ENCODE data around the gene GULP1. TPM values are rescaled to one million over a fixed set of nuclear protein-coding genes. Genes with fewer than 3 reads are reported as not detected.

GULP1 gene
- total RNA-seq, 1 experiment from 2014 or later = 140 TPM

GRCh38 chr2:188274274-188274673 lies 17.4 kb upstream of the GULP1 start:
- H2AK5ac ChIP-seq (ENCODE audit: insufficient read length, low read length) = no peak overlapping the region
- no peak overlapping the region for H3K4me3 Mint-ChIP-seq
- H3K4ac ChIP-seq (ENCODE audit: low read depth, low read length) = no peak overlapping the region
- no peak overlapping the region for H3K14ac ChIP-seq (ENCODE audit: insufficient read depth, low read length)
- no peak overlapping the region for H2BK120ac ChIP-seq (ENCODE audit: low read depth, low read length, poor library complexity, severe bottlenecking)
- no peak for TF ChIP-seq CTCF (conservative IDR thresholded peaks at IDR 0.05)
- H3K4me1 ChIP-seq (ENCODE audit: insufficient read depth, low read length) = peaks cover 13% of the 10 kb centered on the region
- peaks cover 3 to 6% of the 10 kb centered on the region in 2 experiments; a peak in 3 of 5 replicates for H3K9me3 Mint-ChIP-seq
- no peak overlapping the region for H3T11ph ChIP-seq (ENCODE audit: low read length)
- H3K79me2 ChIP-seq (ENCODE audit: insufficient read depth, low read length) = no peaks in the 10 kb centered on the region
- H3K56ac ChIP-seq (ENCODE audit: insufficient read length, low read depth, low read length) = no peak overlapping the region
- H2BK20ac ChIP-seq (ENCODE audit: low read depth, low read length, poor library complexity, severe bottlenecking) = no peak overlapping the region
- H3K27me3 ChIP-seq (ENCODE audit: insufficient read depth, low read length) = no peaks in the 10 kb centered on the region
- peaks cover 5% of the 10 kb centered on the region for H3K23me2 ChIP-seq (ENCODE audit: insufficient read length, low read depth, low read length, poor library complexity, severe bottlenecking)
- H4K20me1 ChIP-seq (ENCODE audit: control insufficient read depth, insufficient read depth, insufficient read length) = no peaks in the 10 kb centered on the region
- peak overlapping the region; percentile 14 for H3K9ac ChIP-seq (ENCODE audit: extremely low read depth, insufficient read length, low read length)
- no peak for DNase-seq
- H4K8ac ChIP-seq (replicated peaks; ENCODE audit: insufficient read length, low read depth, low read length) = no peak overlapping the region
- H3K18ac ChIP-seq (ENCODE audit: insufficient read length, low read depth, low read length) = no peak overlapping the region
- H3K4me2 ChIP-seq (ENCODE audit: insufficient read depth, insufficient read length, low read length) = no peak overlapping the region
- no peaks in the 10 kb centered on the region for H3K79me1 ChIP-seq (ENCODE audit: insufficient read depth, low read depth, low read length, poor library complexity, severe bottlenecking)
- peak overlapping the region; percentile 50 for H2BK12ac ChIP-seq (ENCODE audit: insufficient read length, low read depth, low read length)
- no peak overlapping the region for H2AFZ ChIP-seq (ENCODE audit: low read length)
- no peaks in the 10 kb centered on the region for H3K27me3 Mint-ChIP-seq (ENCODE audit: low read depth)
- H2BK15ac ChIP-seq (ENCODE audit: low read depth, low read length) = no peak overlapping the region
- H3K9me3 ChIP-seq (ENCODE audit: control insufficient read depth, low read depth, low read length) = no peaks in the 10 kb centered on the region
- peaks cover 52% of the 10 kb centered on the region in 2 experiments for H3K4me1 Mint-ChIP-seq
- H3K27ac ChIP-seq (ENCODE audit: insufficient read length, low read depth, low read length) = no peak overlapping the region
- no peak overlapping the region for H4K91ac ChIP-seq (ENCODE audit: insufficient read length, low read depth, low read length)
- H4K5ac ChIP-seq (ENCODE audit: insufficient read length, low read depth, low read length) = no peak overlapping the region
- H3K36me3 Mint-ChIP-seq (ENCODE audit: insufficient read depth in 1 of 3, low read depth in 3 of 3) = peaks cover 1 to 12% (median 2%) of the 10 kb centered on the region in 3 experiments; a peak in 4 of 7 replicates
- WGBS (ENCODE audit: extremely low coverage, insufficient read length, low lambda C conversion rate) = no CpG with 5 or more reads among the region's 2 CpGs
- H3K23ac ChIP-seq (ENCODE audit: insufficient read length, low read depth, low read length) = no peak overlapping the region
- H3K27ac Mint-ChIP-seq = peak overlapping the region in 2 of 3 experiments; percentile 30 to 69; a peak in 4 of 7 replicates
- no peak overlapping the region for H2BK5ac ChIP-seq (ENCODE audit: insufficient read length, low read length)
